IPS-11a (cell line): ENCODE results near the gene SHROOM3.
"Not testable (repeated sequence)": the region's sequence is repeated elsewhere in the genome, so short reads cannot be mapped to it uniquely, and the experiment has no call there.

Source experiments
- H3K4me3 ChIP-seq: one replicate; pipeline ENCODE4 v1.5.1; 2013; ENCODE audit warnings: low read depth, low read length, control low read depth

Gene SHROOM3

GRCh38 chr4:76443376-76443775 is 8.3 kb downstream of the SHROOM3 start:
- no peak overlapping the region for H3K4me3 ChIP-seq

- no peak overlapping the region for H3K4me3 ChIP-seq
Measured at GRCh38 chr4:76445911-76446310, 10.9 kb downstream of the SHROOM3 start.

- no peak overlapping the region for H3K4me3 ChIP-seq
Measured at GRCh38 chr4:76447393-76447851, 12.4 kb downstream of the SHROOM3 start.

GRCh38 chr4:76448211-76448610 is 13.2 kb downstream of the SHROOM3 start:
- no peak overlapping the region for H3K4me3 ChIP-seq

GRCh38 chr4:76449362-76449767 is 14.3 kb downstream of the SHROOM3 start:
- H3K4me3 ChIP-seq: no peak overlapping the region

GRCh38 chr4:76449833-76450232 is 14.8 kb downstream of the SHROOM3 start:
- no peak overlapping the region for H3K4me3 ChIP-seq

GRCh38 chr4:76453232-76453631 is 18.2 kb downstream of the SHROOM3 start:
- H3K4me3 ChIP-seq: no peak overlapping the region

GRCh38 chr4:76454073-76454472 is 19.0 kb downstream of the SHROOM3 start:
- not testable (repeated sequence) for H3K4me3 ChIP-seq

- no peak overlapping the region for H3K4me3 ChIP-seq
Measured at GRCh38 chr4:76457885-76458284, 22.9 kb downstream of the SHROOM3 start.

GRCh38 chr4:76458297-76458696 is 23.3 kb downstream of the SHROOM3 start:
- no peak overlapping the region for H3K4me3 ChIP-seq

- no peak overlapping the region for H3K4me3 ChIP-seq
Measured at GRCh38 chr4:76458825-76459224, 23.8 kb downstream of the SHROOM3 start.

- H3K4me3 ChIP-seq: no peak overlapping the region
Measured at GRCh38 chr4:76459291-76459723, 24.3 kb downstream of the SHROOM3 start.

- H3K4me3 ChIP-seq: no peak overlapping the region
Measured at GRCh38 chr4:76463568-76463967, 28.5 kb downstream of the SHROOM3 start.

GRCh38 chr4:76470064-76470463 is 35.0 kb downstream of the SHROOM3 start:
- no peak overlapping the region for H3K4me3 ChIP-seq

GRCh38 chr4:76470532-76470931 is 35.5 kb downstream of the SHROOM3 start:
- no peak overlapping the region for H3K4me3 ChIP-seq

GRCh38 chr4:76476571-76476970 is 41.5 kb downstream of the SHROOM3 start:
- H3K4me3 ChIP-seq: no peak overlapping the region

GRCh38 chr4:76484654-76485053 is 49.6 kb downstream of the SHROOM3 start:
- H3K4me3 ChIP-seq: no peak overlapping the region

- no peak overlapping the region for H3K4me3 ChIP-seq
Measured at GRCh38 chr4:76485450-76485849, 50.4 kb downstream of the SHROOM3 start.

- no peak overlapping the region for H3K4me3 ChIP-seq
Measured at GRCh38 chr4:76486588-76487276, 51.7 kb downstream of the SHROOM3 start.

- no peak overlapping the region for H3K4me3 ChIP-seq
Measured at GRCh38 chr4:76487621-76488020, 52.6 kb downstream of the SHROOM3 start.

GRCh38 chr4:76488455-76488854 is 53.4 kb downstream of the SHROOM3 start:
- H3K4me3 ChIP-seq: no peak overlapping the region

- H3K4me3 ChIP-seq: no peak overlapping the region
Measured at GRCh38 chr4:76488888-76489685, 54.1 kb downstream of the SHROOM3 start.
